RWPE1 (cell line): Measurements from ENCODE around the gene PRPSAP2.

Experiments used
- CTCF ChIA-PET: fragments of 350-600 bp; sonication (Branson Sonifier 250); formaldehyde crosslinking; extraction: SDS; loops from one replicate; lab custom pipeline; 2021; lab: Yijun Ruan, JAX
- POLR2A ChIA-PET: fragments of 400-600 bp; formaldehyde crosslinking; extraction: SDS; loops from one replicate; lab custom pipeline; 2020; ENCODE audit warnings: antibody characterized with exemption; ENCODE audit not compliant: low non-redundant PET; lab: Yijun Ruan, JAX
- DNase-seq: peaks from one replicate; pipeline ENCODE4 v3.0.0; 2012; ENCODE audit warnings: low spot score
- H3K27ac ChIP-seq: fragments of 450-650 bp; 2 replicates; pipeline ENCODE4 v1.5.1; 2017
- CTCF ChIP-seq: fragments of 450-650 bp; conservative IDR thresholded peaks from 2 replicates; pipeline ENCODE4 v1.5.1; 2017; ENCODE audit warnings: low read depth, mild to moderate bottlenecking

PRPSAP2 gene

GRCh38 chr17:18949566-18949965, 91.6 kb downstream of the PRPSAP2 start:
- CTCF ChIA-PET, result interaction anchor here (0.6 to 1.5 kb wide), 3 partner anchors 11 to 1088 kb away, joined by 3 to 4 read pairs (median 3); no protein-coding TSS in a partner anchor
- TF ChIP-seq CTCF, result no peak
- H3K27ac ChIP-seq, result no peak overlapping the region
- DNase-seq, result no peak
- POLR2A ChIA-PET, result no interaction called here

- no peak overlapping the region for H3K27ac ChIP-seq
- no peak for TF ChIP-seq CTCF
- DNase-seq, result no peak
- ChIA-PET POLR2A (no interaction called here), CTCF (interaction anchor here (0.6 kb wide), 1 partner anchor 325 kb away, joined by 3 read pairs; no protein-coding TSS in a partner anchor)
These were observed 92.4 kb downstream of the PRPSAP2 start for GRCh38 chr17:18950346-18950745.

- H3K27ac ChIP-seq, result no peak overlapping the region
- no peak for DNase-seq
- TF ChIP-seq CTCF, result no peak
- POLR2A ChIA-PET, result no interaction called here
- CTCF ChIA-PET, result interaction anchor here (1.5 kb wide), 1 partner anchor 10 kb away, joined by 5 read pairs; no protein-coding TSS in a partner anchor
These were observed 93.3 kb downstream of the PRPSAP2 start for GRCh38 chr17:18950944-18951905.

GRCh38 chr17:18951941-18952842, 94.3 kb downstream of the PRPSAP2 start, which contains the start of gene SLC5A10:
SLC5A10 (plus strand) TSS chr17:18952165; CDS start chr17:18952206, 41 bp downstream.
- CTCF ChIA-PET, result interaction anchor here (0.6 to 1.5 kb wide), 2 partner anchors 9 to 324 kb away, joined by 4 to 5 read pairs; no protein-coding TSS in a partner anchor
- POLR2A ChIA-PET, result no interaction called here
- TF ChIP-seq CTCF, result no peak; the same call in 1 of the 2 replicates

GRCh38 chr17:18953231-18953728, 95.3 kb downstream of the PRPSAP2 start:
- CTCF ChIA-PET, result interaction anchor here (0.6 kb wide), 1 partner anchor 325 kb away, joined by 4 read pairs; no protein-coding TSS in a partner anchor
- H3K27ac ChIP-seq, result no peak overlapping the region
- DNase-seq, result no peak
- no peak for TF ChIP-seq CTCF
- POLR2A ChIA-PET, result no interaction called here

More at GRCh38 chr17:18951941-18952842, 94.3 kb downstream of the PRPSAP2 start, which contains the start of gene SLC5A10:
- H3K27ac ChIP-seq, result no peak within 1 kb of the TSS
- DNase-seq, result no peak
